A673 (cell line): ENCODE results near the gene PLXNB3. TPM values are rescaled to one million over a fixed set of nuclear protein-coding genes. Genes with fewer than 3 reads are reported as not detected.
"Not testable (repeated sequence)": the region's sequence is repeated elsewhere in the genome, so short reads cannot be mapped to it uniquely, and the experiment has no call there.

ENCODE experiments used
- BruUV-seq: library from RNA; stranded (reverse); fragments of 400-500 nt; replicated peaks from 2 replicates; lab custom pipeline; 2021; lab: Mats Ljungman, UMichigan
- CTCF ChIA-PET: fragments of 300-600 bp; sonication (Branson Sonifier 250); formaldehyde crosslinking; loops from one replicate; lab custom pipeline; 2022; ENCODE audit warnings: antibody characterized with exemption; lab: Charles Lee
- POLR2A ChIA-PET: fragments of 300-600 bp; sonication (Branson Sonifier 250); formaldehyde crosslinking; loops from one replicate; lab custom pipeline; 2022; ENCODE audit warnings: antibody characterized with exemption; ENCODE audit not compliant: low non-redundant PET; lab: Charles Lee
- DNase-seq: peaks from one replicate; pipeline ENCODE4 v3.0.0-alpha.2; 2015; ENCODE audit warnings: low spot score
- H3K27ac ChIP-seq: fragments of 200-600 bp; sonication (generic); 2 replicates; pipeline ENCODE4 v1.5.1; 2016; ENCODE audit warnings: mixed run types, low read depth, mild to moderate bottlenecking, mixed read lengths, antibody characterized with exemption, low read length; ENCODE audit not compliant: poor library complexity, severe bottlenecking
- H3K27me3 ChIP-seq: fragments of 200-600 bp; sonication (generic); replicated peaks from 2 replicates; pipeline ENCODE4 v1.6.1; 2017; ENCODE audit warnings: mixed run types, low read depth, mild to moderate bottlenecking, mixed read lengths, antibody characterized with exemption, low read length; ENCODE audit not compliant: insufficient read depth, poor library complexity
- H3K36me3 ChIP-seq: fragments of 200-600 bp; sonication (generic); 2 replicates; pipeline ENCODE4 v1.6.1; 2016; ENCODE audit warnings: mixed run types, mild to moderate bottlenecking, mixed read lengths, antibody characterized with exemption, low read length; ENCODE audit not compliant: insufficient read depth, poor library complexity, severe bottlenecking
- H3K4me1 ChIP-seq: fragments of 200-600 bp; sonication (generic); 2 replicates; pipeline ENCODE4 v1.6.1; 2017; ENCODE audit warnings: mixed run types, mild to moderate bottlenecking, mixed read lengths, antibody characterized with exemption, low read length; ENCODE audit not compliant: insufficient read depth, poor library complexity, severe bottlenecking
- H3K4me3 ChIP-seq: fragments of 200-600 bp; sonication (generic); 2 replicates; pipeline ENCODE4 v1.5.1; 2016; ENCODE audit warnings: low read depth, mixed run types, mild to moderate bottlenecking, mixed read lengths, low read length; ENCODE audit not compliant: poor library complexity, severe bottlenecking
- H3K9me3 ChIP-seq: fragments of 200-600 bp; sonication (generic); 2 replicates; pipeline ENCODE4 v1.6.1; 2016; ENCODE audit warnings: mixed run types, low read depth, mild to moderate bottlenecking, mixed read lengths, antibody characterized with exemption, low read length; ENCODE audit not compliant: poor library complexity, severe bottlenecking
- CTCF ChIP-seq: fragments of 300-800, 200-600 bp; sonication (generic); conservative IDR thresholded peaks from 2 replicates; pipeline ENCODE4 v1.5.1; 2017; ENCODE audit warnings: low read depth, mild to moderate bottlenecking, antibody characterized with exemption, low read length, moderate library complexity, mixed read lengths
- EZH2 ChIP-seq: fragments of 200-600 bp; sonication (generic); IDR thresholded peaks from 2 replicates; pipeline ENCODE4 v1.6.1; 2017; ENCODE audit warnings: borderline replicate concordance, low read depth, mild to moderate bottlenecking, mixed read lengths, antibody characterized with exemption, low read length; ENCODE audit not compliant: poor library complexity, severe bottlenecking
- intact Hi-C: fragments of 100-400 bp; cut with micrococcal nuclease; formaldehyde crosslinking; loops from one replicate; pipeline ENCODE4 v1.10.0; 2022; ENCODE audit not compliant: unreplicated experiment
- total RNA-seq: library from RNA; stranded (reverse); gene quantifications from 2 replicates; pipeline ENCODE4 v1.2.3, GENCODE V29; 2021

Gene PLXNB3
- total RNA-seq, 1 experiment from 2014 or later, result not detected

- Histone ChIP-seq H3K36me3 (no peaks in the 10 kb centered on the region), H3K9me3 (no peaks in the 10 kb centered on the region), H3K4me3 (no peak overlapping the region), H3K4me1 (peaks cover 8% of the 10 kb centered on the region), H3K27ac (no peak overlapping the region), H3K27me3 (no peaks in the 10 kb centered on the region)
- no TSS peak for BruUV-seq
- ChIA-PET CTCF (interaction anchor here (0.7 kb wide), 1 partner anchor 194 kb away, joined by 4 read pairs; no protein-coding TSS in a partner anchor), POLR2A (no interaction called here)
- TF ChIP-seq EZH2, result no peak
- TF ChIP-seq CTCF, result no peak
- intact Hi-C loops, result no loop called here
- no peak for DNase-seq
Observed at GRCh38 chrX:153728951-153729631, 35.0 kb upstream of the PLXNB3 start.

GRCh38 chrX:153730115-153730514 lies 33.9 kb upstream of the PLXNB3 start:
- H3K4me3 ChIP-seq, DNase-seq, H3K27me3 ChIP-seq, intact Hi-C loops, H3K27ac ChIP-seq, BruUV-seq, H3K4me1 ChIP-seq, POLR2A ChIA-PET, H3K9me3 ChIP-seq, CTCF ChIA-PET, H3K36me3 ChIP-seq: not testable (repeated sequence)

- TF ChIP-seq EZH2 (no peak), CTCF (no peak)
- no TSS peak for BruUV-seq
- POLR2A ChIA-PET, result interaction anchor here (0.6 kb wide), 1 partner anchor 405 kb away, joined by 3 read pairs; no protein-coding TSS in a partner anchor
Observed at GRCh38 chrX:153731117-153731844, 32.8 kb upstream of the PLXNB3 start.

More at GRCh38 chrX:153731117-153731844, 32.8 kb upstream of the PLXNB3 start:
- Histone ChIP-seq H3K4me1 (peaks cover 8% of the 10 kb centered on the region), H3K9me3 (no peaks in the 10 kb centered on the region), H3K36me3 (no peaks in the 10 kb centered on the region), H3K27me3 (no peaks in the 10 kb centered on the region), H3K4me3 (no peak overlapping the region), H3K27ac (no peak overlapping the region)
- intact Hi-C loops, result no loop called here
- DNase-seq, result no peak
- CTCF ChIA-PET, result no interaction called here
